Inflammatory macrophage treated with lipopolysaccharide for 1 hour (primary cell): ENCODE measurements around the gene RPH3AL.
"Not testable (repeated sequence)": the region's sequence is repeated elsewhere in the genome, so short reads cannot be mapped to it uniquely, and the experiment has no call there.

Experiments
- DNase-seq, 2 donors: peaks; one replicate each; pipeline ENCODE4 v3.0.0-alpha.2; 2020 to 2022

Gene RPH3AL

DNA sequence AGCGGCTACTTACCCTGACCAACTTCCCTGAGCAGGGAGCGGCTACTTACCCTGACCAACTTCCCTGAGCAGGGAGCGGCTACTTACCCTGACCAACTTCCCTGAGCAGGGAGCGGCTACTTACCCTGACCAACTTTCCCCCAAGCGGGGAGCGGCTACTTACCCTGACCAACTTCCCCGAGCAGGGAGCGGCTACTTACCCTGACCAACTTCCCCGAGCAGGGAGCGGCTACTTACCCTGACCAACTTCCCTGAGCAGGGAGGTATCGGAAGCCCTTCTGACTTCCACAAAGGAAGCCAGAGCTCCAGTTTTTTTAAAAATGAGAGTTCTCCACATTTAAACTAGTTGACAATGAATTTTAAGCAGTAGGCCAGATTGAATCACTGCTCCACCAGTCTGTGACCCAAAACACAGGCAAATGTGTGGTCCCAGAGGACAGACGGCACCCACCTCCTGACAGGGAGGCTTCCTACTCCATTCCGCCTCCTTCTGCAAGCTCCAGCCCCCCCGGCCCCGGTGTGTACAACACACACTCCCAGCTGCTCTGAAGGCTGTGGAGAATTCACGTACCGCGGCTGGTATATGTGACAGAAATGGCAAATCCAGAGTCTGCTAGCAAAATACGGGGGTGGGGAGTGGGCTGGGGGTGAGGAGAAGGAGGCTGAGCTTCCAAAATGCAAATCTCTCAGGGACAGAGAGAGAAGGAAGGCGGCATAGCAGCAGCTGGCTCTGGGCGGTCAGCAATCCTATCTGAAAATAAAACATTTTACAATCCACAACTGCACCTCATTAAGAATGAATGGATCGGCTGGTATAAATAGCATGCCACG, 118.2 kb downstream of the RPH3AL start:
- peak; percentile 29 to 68 for DNase-seq

DNA sequence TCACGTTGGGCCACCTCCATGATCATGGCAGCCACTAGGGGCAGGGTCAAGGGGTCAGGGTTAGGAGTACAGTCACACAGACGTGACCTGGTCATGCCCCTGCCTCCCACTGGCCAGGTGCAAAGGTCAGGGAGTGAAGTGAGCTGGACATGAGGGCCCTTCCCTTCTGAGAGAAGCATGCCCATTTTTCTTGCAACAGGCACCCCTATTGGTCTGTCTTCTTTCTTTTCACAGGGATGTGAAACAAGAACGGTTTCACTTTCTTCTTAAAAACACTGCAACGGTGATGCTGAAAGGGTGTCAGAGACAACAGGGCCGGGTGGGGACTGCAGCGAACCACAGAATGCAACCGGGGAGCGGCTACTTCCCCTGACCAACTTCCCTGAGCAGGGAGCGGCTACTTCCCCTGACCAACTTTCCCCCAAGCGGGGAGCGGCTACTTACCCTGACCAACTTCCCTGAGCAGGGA, 119.1 kb downstream of the RPH3AL start:
- DNase-seq: peak; percentile 81 to 83

DNA sequence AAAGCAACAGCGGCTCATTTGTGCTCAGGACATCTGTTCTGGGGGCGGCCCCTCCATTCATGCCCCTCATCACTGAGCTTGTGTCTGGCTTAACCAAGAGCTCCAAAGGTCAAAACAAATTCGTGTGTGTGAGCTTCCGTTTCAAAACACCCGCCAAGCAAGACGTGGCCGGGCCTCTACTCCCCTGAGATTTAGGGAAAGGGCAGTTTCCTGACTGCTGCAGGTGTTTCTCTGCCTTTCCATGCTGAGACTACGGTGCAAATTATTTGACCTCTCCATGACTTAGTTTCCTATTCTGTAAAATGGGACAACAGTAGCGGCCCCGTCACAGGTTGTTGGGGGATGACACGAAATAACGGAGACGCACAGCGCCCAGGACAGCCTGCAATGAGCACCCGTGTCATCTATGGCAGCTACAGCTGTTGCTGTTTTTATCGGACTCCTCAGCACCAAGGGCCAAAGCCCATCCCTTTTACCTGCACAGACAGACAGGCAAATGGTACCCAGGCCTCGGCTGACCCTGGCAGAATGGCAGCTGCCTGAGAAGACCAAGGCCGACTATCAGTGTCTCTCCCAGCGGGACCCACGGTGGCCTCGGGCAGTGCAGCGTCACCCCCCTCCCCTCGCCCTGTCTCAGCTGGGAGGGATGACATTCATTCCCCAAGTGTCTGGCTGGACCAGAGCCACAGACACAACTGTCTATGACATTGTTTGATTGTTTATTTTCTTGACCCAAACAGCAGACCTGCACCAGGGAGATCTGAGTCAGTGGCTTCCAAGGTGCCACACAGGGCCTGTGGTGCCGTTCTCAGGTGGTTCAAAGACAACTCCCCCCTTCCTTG, 120.4 kb downstream of the RPH3AL start:
- no peak for DNase-seq

DNA sequence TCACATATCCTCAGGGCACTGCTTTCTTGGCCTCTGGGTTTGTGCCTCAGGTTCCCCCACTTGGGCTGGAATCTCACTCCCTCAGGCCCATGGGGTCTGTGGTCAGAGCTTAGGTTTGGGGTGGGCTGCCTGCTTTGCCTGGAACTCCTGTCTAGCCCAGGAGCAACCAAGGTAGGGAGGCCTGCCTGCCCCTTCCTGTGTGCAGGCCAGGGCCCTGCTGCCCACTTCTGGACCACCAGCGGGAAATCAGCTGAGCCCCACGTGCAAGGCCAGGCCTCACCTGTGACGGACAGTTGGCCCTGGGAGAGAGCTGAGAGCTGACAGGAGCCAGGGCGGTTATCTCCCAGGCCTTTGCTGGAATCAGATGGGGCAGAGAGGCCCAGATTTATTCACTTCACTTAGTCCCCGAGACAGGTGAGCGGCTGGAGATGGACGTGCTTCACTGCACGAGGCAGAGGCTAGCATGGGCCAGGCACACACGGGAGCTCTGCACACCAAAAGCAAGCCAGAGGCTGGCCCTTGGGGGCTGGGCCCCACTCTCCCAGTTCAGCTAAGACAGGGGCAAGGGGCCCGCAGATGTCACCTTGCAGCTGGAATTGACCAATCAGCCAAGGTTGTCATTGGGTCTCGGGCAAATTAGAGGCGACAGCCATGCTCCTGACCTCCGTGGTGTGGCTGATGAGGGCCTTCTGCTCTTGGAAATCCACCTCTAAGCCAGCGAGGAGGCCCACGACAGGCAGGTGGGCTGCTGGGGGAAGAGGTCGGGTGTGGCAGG, 121.2 kb downstream of the RPH3AL start:
- DNase-seq: no peak

DNA sequence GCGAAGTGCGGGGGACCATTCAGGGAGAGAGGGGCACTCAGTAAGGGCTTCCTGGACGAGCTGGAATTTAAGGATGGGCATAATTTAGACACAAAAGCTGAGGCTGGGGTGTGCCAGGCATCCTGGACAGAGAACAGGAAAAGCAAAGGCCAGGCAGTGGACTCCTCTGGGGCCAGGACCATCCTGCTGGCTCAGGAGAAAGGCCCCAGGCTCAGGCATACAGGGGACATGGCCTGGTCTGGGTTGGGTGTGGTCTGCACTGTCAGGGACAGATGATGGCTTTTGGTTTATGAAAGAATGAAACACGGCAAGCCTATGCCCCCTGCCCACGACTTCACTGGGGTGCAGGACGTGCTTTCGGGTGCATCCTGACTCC, 122.2 kb downstream of the RPH3AL start:
- no peak for DNase-seq

DNA sequence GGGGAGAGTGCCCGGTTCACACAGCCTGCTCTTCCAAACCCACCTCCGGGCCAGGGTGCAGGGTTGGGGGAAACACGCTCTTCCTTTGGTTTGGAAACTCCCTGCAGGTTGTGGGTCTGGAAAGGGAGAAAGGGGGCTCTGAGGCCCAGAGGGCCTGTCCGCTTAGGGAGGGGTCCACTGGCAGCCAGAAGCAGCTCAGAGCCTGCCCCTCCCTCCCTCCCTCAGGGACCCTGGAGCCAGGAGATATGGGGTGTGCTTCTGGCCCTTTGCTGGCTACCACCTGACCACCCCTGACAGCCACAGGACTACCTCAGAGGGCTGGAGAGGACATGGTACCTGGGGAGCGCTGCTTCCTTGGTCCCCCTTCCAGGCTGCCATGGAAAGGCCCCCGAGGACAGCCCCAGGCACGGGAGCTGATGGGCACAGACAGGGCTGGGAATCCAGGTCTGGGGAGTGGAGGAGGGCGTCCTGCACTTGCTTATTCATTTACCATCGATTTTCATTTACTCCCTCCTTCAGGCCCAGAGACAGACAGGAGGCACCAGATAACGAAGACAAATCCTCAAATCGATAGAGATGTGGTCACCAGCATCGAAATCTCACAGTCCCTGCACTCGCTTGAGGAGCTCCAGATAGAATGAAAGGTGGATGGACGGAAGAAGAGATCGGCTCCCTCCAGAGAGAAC, 122.8 kb downstream of the RPH3AL start:
- DNase-seq: no peak

DNA sequence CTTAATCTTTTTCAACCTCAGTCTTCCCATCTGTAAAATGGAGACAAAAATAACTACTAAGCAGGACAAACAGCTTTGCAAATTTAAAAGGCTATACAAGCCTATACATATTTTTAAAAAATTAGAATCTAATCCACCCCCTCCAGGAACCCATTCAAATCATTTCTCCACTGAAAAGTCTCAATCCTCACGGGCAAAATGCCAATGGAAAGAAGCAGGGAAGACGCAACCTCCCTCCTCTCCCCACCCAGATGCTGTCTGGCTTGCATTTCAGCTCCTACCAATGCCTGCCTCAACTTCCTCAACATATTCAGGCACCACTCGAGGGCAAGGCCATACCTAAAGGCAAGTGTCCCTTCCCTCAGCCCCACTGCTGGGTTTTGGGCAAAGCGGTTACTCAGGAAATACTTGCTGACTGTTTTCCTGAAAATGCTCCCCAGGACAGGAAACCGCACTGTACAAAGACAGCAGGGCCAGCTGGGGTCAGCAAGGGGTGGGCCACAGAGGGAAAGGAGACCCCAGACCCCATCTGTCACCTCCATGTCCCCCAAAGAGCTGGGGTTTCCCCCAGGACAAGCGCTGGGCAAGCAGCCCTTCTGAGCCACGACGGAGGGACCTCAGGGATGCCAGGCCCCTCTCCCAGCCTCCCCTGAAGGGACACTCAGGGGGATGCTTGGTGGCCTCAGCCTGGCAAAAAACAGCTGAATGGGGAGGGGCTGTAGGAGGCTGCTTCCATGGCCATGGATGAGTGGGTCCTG, 123.5 kb downstream of the RPH3AL start:
- no peak for DNase-seq

DNA sequence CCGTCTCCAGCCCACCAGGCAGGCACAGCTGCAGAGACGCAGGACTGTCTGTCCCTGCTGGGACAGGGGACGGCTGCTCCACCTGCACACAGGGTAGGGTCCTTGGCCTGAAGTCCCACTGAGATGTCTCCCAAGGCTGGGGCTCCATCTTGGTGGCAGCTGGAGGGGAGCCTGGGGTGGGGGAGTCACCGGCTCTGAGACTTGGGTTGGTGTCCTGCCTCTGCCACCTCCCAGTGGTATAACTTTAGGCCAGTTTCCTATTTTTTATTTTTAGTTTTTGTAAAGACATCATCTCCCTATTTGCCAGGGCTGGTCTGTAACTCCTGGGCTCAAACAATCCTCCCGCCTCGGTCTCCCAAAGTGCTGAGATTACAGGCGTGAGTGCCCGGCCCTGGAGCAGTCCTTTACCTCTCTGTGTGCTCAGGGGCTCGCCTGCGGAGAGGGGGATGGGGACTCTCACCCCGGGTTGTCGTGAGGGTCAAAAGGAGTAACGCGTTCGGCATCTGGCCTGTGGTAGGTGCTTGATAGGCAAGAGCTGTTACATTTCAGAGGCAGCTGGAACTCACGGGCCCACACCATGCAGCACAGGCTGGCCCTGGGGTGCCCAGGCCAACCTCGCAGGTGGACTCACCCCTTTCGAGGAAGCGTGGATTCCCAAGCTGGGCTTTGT, 124.5 kb downstream of the RPH3AL start:
- DNase-seq: no peak

DNA sequence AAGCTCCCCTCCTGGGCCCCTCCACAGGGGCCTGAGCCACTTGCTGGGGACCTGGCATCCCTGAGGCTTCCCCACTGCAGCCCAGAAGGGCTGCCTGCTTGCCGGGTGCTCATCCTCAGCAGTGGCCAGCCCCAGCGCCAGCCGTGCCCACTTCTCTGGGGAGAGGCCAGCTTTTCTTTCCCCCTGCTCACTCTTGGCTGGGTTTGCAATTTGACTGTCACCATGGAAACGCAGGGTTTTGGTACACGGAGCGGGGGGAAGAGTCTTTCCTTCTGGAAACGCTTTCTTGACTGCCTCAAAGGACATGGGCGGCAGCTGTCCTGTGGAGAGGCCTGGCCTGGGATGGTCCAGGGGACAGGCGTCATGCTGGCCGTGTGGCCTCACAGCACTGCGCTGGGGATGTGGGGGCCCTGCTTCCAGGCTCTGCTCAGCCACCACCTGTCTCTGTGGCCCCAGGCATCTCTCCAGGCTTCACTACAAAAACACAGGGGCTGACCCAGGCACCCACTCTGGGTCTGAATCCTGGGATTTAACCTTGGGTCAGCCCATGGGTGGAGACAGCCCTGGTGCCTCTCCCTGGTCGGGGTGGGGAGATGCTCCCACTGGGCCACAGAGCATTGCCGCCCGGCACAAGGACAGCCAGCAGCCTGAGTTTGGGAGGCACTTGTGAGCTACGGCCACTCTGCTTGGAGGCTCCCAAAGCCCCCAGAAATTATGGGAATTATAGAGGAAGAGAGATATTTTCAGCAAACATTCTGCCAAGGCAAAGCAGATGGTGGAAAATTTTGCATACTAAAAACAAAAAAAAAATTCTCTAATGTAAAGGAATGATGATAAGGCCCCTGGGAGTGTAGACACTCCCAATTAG, 125.3 kb downstream of the RPH3AL start:
- no peak for DNase-seq

DNA sequence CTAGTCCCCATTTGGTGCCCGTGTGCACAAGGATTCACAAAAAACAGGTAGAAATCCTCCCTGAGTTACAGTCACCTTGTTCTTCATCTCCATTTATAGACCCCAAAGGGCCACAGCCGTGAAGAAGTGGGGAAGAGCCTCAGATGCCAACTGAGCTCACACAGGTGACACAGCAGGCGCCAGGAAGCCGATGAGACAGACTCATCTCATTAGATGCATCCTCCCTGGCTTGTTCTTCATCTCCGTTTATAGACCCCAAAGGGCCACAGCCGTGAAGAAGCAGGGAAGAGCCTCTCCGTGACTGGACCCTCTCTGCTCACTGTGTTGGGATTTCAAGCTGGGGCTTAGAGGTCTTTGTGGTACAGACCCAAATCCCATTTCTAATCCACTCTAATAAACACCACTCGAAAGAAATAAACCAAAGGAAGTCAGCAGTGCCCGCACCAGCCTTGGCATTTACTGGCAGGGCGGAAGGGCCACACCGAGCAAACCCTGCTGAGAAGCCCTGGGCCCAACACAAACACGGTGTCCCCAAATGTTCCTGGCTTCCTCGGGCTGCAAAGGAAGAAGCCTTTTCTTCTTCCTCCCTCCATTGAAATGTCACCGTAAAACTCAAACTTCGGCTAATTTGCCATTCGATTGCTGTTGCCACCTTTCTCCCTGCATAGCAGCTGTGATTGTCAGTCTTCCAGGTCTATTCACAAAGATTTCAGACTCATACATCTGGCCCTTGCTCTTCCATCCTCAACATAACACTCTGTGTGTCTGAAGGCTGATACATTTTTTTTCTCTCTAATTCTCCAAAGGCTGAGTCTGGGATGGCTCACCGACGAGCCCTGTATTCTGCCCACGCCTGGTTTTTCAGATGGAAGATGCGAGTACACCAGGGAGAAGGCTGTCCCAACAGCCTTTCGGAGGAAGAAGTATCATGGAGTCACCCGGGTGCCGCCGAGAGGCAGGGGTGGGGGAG, 126.2 kb downstream of the RPH3AL start:
- DNase-seq: no peak

DNA sequence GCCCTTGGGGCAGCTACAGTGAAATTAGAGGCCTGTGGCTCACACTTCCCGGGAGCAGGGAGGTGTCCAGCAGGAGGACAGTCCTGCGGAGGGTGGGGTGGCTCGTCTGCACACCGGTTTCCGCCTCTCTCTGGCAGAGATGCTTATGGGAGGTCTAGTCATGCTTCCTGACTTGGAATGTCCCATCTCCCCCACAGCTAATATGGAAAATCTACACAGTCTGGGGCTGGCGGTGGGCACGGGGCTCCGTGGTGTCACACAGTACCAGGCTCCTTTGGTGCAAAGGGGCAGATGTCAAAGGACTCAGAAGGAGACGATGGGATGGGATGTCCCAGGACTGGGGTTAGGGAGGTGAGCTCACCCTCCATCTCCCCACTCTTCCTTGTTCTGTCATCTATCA, 127.1 kb downstream of the RPH3AL start:
- DNase-seq: no peak

DNA sequence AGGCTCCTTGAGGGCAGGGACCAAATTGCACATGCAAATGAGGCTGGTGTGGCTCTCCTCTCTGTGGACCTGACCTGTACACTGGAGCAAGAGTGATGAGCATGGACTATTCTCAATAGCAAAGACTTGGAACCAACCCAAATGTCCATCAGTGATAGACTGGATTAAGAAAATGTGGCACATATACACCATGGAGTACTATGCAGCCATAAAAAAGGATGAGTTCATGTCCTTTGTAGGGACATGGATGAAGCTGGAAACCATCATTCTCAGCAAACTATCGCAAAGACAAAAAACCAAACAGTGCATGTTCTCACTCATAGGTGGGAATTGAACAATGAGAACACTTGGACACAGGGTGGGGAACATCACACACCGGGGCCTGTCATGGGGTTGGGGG, 128.0 kb downstream of the RPH3AL start:
- not testable (repeated sequence) for DNase-seq

DNA sequence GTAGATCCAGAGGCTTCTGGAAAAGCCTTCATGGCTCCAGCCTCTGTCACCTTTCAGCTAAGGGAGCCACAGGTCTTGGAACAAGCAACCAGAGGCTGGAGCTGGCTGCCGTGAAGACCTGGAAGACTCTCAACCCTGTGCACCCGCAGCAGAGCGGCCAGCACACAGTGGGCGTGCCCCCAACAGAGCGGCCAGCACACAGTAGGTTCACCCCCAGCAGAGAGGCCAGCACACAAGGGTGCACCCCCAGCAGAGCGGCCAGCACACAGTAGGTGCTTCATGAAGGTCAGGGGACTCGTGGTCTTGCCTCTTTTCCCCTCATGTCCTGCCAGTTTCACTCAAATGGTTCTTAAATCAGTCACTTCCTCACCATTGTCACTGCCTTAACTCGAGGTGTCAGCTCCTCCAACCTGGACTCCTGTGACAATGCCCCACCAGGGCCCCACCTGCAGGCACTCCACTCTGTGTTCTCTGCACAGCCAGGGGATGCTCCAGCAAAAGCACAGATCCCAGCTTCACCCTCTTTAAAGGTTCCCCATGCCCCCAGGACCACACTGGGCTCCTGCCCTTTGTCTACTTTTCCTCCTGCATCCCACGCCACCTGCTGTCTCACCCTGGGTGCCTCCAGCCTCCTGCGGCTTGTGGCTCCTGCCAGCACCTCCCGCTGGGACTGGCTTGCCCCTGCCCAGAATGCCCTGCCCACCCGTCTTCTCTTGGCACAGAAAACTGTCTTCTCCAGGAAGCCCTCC, 128.7 kb downstream of the RPH3AL start:
- no peak for DNase-seq

DNA sequence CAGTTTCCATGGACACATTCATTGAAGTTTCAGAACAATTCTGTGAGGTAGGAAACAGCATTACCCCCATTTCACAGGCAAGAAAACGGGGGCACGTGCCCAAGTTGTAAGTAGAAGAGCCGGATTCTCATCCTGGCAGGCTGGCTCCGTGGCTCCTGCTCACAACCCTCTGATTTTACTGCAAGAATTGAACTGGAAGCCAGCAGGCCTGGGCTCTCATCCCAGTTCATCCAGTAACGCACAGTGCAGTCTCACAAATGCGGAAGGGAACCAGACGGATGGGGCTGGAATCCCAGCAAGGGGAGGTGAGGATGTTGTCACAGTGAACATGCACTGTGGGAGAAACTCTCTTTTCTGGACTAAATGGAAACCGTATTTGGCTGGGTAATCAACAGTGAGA, 130.4 kb downstream of the RPH3AL start:
- DNase-seq: no peak

DNA sequence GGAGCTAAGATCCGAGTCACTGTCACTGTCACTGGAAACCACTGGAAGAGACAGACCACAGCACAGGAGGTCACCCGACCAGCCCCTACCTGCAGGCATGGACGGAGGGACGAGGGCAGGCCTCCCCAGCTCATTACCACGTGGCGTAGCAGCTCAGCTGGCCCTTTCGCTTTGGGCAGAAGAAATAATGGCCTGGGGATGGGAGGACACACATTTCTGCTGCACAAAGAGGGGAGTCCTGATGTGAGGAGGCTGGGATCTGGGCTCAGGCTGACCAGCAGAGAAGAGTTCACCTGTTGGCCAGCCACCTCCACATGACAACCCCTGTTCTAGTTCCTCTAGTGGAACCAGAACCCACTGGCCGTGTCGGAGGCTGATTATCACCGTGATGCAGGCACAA, 132.9 kb downstream of the RPH3AL start:
- DNase-seq: no peak

DNA sequence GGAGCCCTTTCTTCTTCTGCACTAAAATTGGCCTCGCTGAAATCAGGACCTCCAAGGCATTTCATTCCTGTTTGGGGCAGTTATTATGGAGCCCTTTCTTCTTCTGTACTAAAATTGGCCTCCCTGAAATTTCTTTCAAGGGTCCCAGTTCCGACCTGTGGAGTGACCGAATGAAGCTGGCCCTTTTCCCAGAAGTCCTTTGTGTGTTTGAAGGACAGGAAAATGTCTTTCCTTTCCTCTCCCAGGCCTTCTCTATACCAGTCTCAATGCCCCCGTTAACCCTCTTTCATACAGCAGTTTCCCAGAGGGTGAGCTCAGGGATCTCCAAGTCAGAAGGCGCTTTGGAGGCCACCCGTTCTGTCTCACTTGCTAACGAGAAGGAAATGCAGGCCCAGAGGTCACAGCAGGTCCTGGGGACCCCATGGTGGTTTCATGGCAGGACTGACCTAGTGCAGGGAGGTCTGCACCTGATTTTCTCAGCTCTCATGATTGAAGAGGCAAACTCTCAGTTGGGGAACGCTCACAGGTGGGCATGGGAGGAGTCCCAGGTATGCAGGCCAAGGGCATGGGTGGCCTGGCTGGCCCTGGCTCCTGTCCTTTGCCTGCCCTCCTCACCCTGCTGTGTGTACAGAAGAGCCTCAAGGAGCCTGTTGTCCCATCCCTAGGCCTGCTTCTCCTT, 134.0 kb downstream of the RPH3AL start:
- no peak for DNase-seq

DNA sequence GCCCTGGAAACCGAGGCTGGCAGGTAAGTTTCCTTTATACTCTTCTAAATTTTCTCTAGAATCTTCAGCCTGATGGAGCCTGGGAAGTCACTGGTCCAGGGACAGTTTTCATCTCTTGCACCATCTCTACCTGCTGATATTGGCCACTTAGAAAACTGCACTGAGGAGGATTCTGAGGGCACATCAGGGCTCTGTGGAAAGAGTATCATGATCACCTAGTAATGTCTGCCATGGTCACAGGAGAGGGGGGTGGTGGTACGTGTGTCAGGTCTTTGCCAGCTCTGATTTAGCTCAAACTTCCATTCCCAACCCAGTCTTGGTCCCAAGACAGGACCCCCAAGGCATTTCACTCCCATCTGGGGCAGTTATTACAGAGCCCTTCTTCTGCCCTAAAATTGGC, 136.0 kb downstream of the RPH3AL start:
- no peak for DNase-seq
